ENCODE measurements around the gene PRKAA2.

GRCh38 chr1:56644919-56645676 lies at the start of gene PRKAA2:
- TF ChIP-seq POLR2A (IDR thresholded peaks at IDR 0.05; ENCODE audit: low read length) (peak; percentile 40), CTCF (IDR thresholded peaks at IDR 0.05) (no peak), TP53 (CRISPR knock-in tag; IDR thresholded peaks at IDR 0.05) (no peak), RCOR1 (IDR thresholded peaks at IDR 0.05; ENCODE audit: low read depth, low read length) (no peak), CHD4 (IDR thresholded peaks at IDR 0.05; ENCODE audit: borderline replicate concordance) (no peak), HOXA7 (CRISPR knock-in tag; IDR thresholded peaks at IDR 0.05) (no peak), EP300 (IDR thresholded peaks at IDR 0.05) (no peak), ZSCAN20 (CRISPR knock-in tag; IDR thresholded peaks at IDR 0.05) (no peak), USF2 (IDR thresholded peaks at IDR 0.05) (no peak), HDAC2 (IDR thresholded peaks at IDR 0.05) (no peak), CEBPB (IDR thresholded peaks at IDR 0.05) (no peak), RAD21 (conservative IDR thresholded peaks at IDR 0.05 in 1 of 2, IDR thresholded peaks at IDR 0.05 in 1 of 2) (0 out of 5 replicates have a peak, but pooled peaks of 1 of the 2 experiments have one; percentile 16), POLR2AphosphoS2 (conservative IDR thresholded peaks at IDR 0.05; ENCODE audit: low read length) (no peak)
